Left lung (tissue), 10 donors: ENCODE data around the gene USP16. TPM values are rescaled to one million over a fixed set of nuclear protein-coding genes. Genes with fewer than 3 reads are reported as not detected.
"Not testable (repeated sequence)": the region's sequence is repeated elsewhere in the genome, so short reads cannot be mapped to it uniquely, and the experiment has no call there.

Experiments
- ATAC-seq: fragments of 200-7000 bp; cut with Tn5 transposase; one replicate; pipeline ENCODE4 v1.9.1; 2020; ENCODE audit warnings: moderate library complexity
- DNase-seq, 4 donors: peaks; one replicate each; pipeline ENCODE4 v3.0.0-alpha.2; 2013 to 2020
- H3K27ac ChIP-seq, 2 donors: fragments of 200-600 bp; sonication (generic) in 1 of 2; one replicate each; pipeline versions ENCODE4 v1.5.0 to v1.8.0; 2020 to 2021
- H3K27me3 ChIP-seq, 2 donors: fragments of 200-600 bp; sonication (generic) in 1 of 2; one replicate each; pipeline versions ENCODE4 v1.5.0 to v1.8.0; 2020 to 2021
- H3K36me3 ChIP-seq, 2 donors: fragments of 200-600 bp; sonication (generic) in 1 of 2; one replicate each; pipeline versions ENCODE4 v1.5.0 to v1.8.0; 2020 to 2021
- H3K4me1 ChIP-seq, 2 donors: fragments of 200-600 bp; one replicate each; pipeline ENCODE4 v1.8.0; 2021
- H3K4me3 ChIP-seq, 2 donors: fragments of 200-600 bp; sonication (generic) in 1 of 2; one replicate each; pipeline versions ENCODE4 v1.5.0 to v1.8.0; 2020 to 2021; ENCODE audit warnings: mild to moderate bottlenecking in 1 of 2
- H3K9me3 ChIP-seq, 2 donors: fragments of 200-600 bp; sonication (generic) in 1 of 2; one replicate each; pipeline versions ENCODE4 v1.5.0 to v1.8.0; 2020 to 2021
- CTCF ChIP-seq, 2 donors: fragments of 200-600 bp; sonication (generic) in 1 of 2; IDR thresholded peaks; one replicate each; pipeline versions ENCODE4 v1.5.0 to v1.8.0; 2021; ENCODE audit warnings: antibody characterized with exemption in 2 of 2
- intact Hi-C, 2 donors: fragments of 100-400 bp; cut with DNase I; formaldehyde crosslinking; loops; one replicate each; pipeline versions ENCODE4 v1.11.2 to v1.14.2; 2022
- polyA plus RNA-seq, 6 donors: library from polyadenylated mRNA; unstranded; fragments of 120-200 nt; gene quantifications; one replicate each; pipeline ENCODE4 v1.2.1, GENCODE V29; 2013; ENCODE audit not compliant: insufficient read length in 6 of 6
- total RNA-seq, 2 donors: library from RNA; stranded (reverse); fragmentation: NEBNext Ultra II Directional; extraction: Animal tissue kit (Norgen Biotek cat#: 25700); gene quantifications; one replicate each; pipeline ENCODE4 v1.2.1, GENCODE V29; 2021
- donor health status: DM: no; HTN: yes; CAD: no.
- donor health status: DM: no; HTN: no; CAD: no.

Gene USP16
- total and polyA plus RNA-seq, 8 donors, result 28.0 to 60.6 (median 57.4) TPM

- peak overlapping the region; percentile 41 to 48 for H3K4me3 ChIP-seq
- intact Hi-C loops, result no loop called here
- ATAC-seq, result peak; percentile 100
- peaks cover 0 to 10% of the 10 kb centered on the region in 2 donors for H3K4me1 ChIP-seq
- TF ChIP-seq CTCF (IDR thresholded peaks at IDR 0.05), result no peak
- no peaks in the 10 kb centered on the region for H3K9me3 ChIP-seq
- DNase-seq, result peak; percentile 95 to 99 (median 97)
- peak overlapping the region; percentile 90 to 93 for H3K27ac ChIP-seq
- peaks cover 0 to 19% of the 10 kb centered on the region in 2 donors for H3K36me3 ChIP-seq
- no peaks in the 10 kb centered on the region for H3K27me3 ChIP-seq
Measured at GRCh38 chr21:29002442-29003144, 21.9 kb upstream of the USP16 start.

DNA sequence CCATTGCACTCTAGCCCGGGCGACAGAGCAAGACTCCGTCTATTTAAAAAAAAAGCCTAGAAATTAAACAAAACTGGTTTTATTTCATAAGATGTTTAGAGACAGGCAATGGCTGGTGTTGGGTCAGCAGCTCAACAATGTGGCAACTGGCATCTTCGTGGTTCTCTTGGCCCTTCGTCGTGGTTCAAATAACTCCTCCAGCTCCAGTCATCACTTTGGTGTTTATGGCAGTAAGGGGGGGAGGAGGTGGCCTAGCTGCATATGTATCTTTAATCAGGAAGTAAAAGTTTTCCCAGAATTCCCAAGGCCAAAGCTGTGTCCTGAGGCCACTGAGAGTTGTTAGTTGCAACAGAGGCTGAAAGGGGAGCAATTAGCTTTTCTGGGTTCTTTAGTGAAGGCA, 18.8 kb upstream of the USP16 start:
- no peak for ATAC-seq
- H3K27me3 ChIP-seq, result no peaks in the 10 kb centered on the region
- TF ChIP-seq CTCF (IDR thresholded peaks at IDR 0.05), result no peak
- H3K36me3 ChIP-seq, result peaks cover 0 to 30% of the 10 kb centered on the region in 2 donors
- intact Hi-C loops, result no loop called here
- peaks cover 0 to 10% of the 10 kb centered on the region in 2 donors for H3K4me1 ChIP-seq
- no peak overlapping the region for H3K27ac ChIP-seq
- no peak for DNase-seq
- no peak overlapping the region for H3K4me3 ChIP-seq
- no peaks in the 10 kb centered on the region for H3K9me3 ChIP-seq

DNA sequence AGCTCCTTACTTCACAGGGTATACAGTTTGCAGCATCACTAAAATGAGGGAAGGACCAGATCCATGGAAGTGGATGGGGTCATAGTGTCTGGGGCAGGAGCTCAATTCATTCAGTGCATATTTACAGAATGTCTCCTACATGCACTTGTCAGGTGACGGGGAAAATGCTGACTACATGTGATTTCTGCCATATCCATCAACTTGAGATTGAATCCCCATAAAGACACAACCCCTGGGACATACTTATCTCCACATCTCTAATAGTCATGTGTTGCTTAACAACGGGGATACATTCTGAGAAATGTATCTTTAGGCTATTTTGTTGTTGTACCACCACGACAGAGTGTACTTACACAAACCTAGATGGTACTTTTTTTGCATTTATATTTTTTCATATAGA, 17.3 kb upstream of the USP16 start:
- Histone ChIP-seq H3K4me3 (no peak overlapping the region), H3K36me3 (peaks cover 0 to 30% of the 10 kb centered on the region in 2 donors), H3K27me3 (no peaks in the 10 kb centered on the region), H3K9me3 (no peaks in the 10 kb centered on the region), H3K4me1 (peaks cover 0 to 7% of the 10 kb centered on the region in 2 donors), H3K27ac (no peak overlapping the region)
- no peak for DNase-seq
- intact Hi-C loops, result no loop called here
- TF ChIP-seq CTCF (IDR thresholded peaks at IDR 0.05), result no peak
- no peak for ATAC-seq

- ATAC-seq (no peak), DNase-seq (no peak)
- no peaks in the 10 kb centered on the region for H3K9me3 ChIP-seq
- no peaks in the 10 kb centered on the region for H3K27me3 ChIP-seq
- no peak overlapping the region for H3K27ac ChIP-seq
- peaks cover 0 to 30% of the 10 kb centered on the region in 2 donors for H3K36me3 ChIP-seq
- peaks cover 0 to 4% of the 10 kb centered on the region in 2 donors for H3K4me1 ChIP-seq
- H3K4me3 ChIP-seq, result no peak overlapping the region
- TF ChIP-seq CTCF (IDR thresholded peaks at IDR 0.05), result no peak
- intact Hi-C loops, result no loop called here
Measured at GRCh38 chr21:29007810-29008209, 16.7 kb upstream of the USP16 start.

DNA sequence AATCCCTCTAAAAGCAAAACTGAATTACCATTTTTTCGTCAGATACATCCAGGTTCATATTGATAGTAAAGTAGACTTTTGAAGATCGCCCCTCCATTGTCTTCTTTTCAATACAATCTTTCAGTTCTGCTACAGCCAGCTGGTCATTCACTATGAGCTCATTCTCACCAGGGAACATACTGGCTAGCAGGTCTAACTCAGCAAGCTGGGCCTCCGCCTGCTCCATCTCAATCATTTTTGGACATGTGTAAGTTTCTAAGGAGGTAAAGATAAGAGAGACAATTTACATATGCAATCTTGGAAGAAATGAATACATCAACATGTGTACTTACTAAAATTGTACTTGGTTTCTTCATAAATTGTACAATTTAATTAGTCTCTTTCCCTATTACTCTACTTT, 16.1 kb upstream of the USP16 start:
- intact Hi-C loops, result no loop called here
- Histone ChIP-seq H3K9me3 (no peaks in the 10 kb centered on the region), H3K36me3 (peaks cover 0 to 30% of the 10 kb centered on the region in 2 donors), H3K27ac (no peak overlapping the region), H3K4me1 (peaks cover 0 to 4% of the 10 kb centered on the region in 2 donors), H3K4me3 (no peak overlapping the region), H3K27me3 (no peaks in the 10 kb centered on the region)
- TF ChIP-seq CTCF (IDR thresholded peaks at IDR 0.05), result no peak
- DNase-seq (no peak), ATAC-seq (no peak)

DNA sequence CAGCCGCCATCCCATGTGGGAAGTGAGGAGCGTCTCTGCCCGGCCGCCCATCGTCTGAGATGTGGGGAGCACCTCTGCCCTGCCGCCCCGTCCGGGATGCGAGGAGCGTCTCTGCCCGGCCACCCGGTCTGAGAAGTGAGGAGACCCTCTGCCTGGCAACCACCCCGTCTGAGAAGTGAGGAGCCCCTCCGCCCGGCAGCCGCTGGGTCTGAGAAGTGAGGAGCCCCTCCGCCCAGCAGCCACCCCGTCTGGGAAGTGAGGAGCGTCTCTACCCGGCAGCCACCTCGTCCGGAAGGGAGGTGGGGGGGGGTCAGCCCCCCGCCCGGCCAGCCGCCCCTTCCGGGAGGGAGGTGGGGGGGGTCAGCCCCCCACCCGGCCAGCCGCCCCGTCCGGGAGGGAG, 13.2 kb upstream of the USP16 start:
- H3K4me3 ChIP-seq, ATAC-seq, H3K27me3 ChIP-seq, H3K4me1 ChIP-seq, DNase-seq, intact Hi-C loops, H3K27ac ChIP-seq, H3K9me3 ChIP-seq: not testable (repeated sequence)
- H3K36me3 ChIP-seq, result peaks cover 0 to 25% of the 10 kb centered on the region in 2 donors
